RWPE1 (cell line): ENCODE data around the gene EPHB1.
"Not testable (repeated sequence)": the region's sequence is repeated elsewhere in the genome, so short reads cannot be mapped to it uniquely, and the experiment has no call there.

ENCODE experiments used
- CTCF ChIA-PET: fragments of 350-600 bp; sonication (Branson Sonifier 250); formaldehyde crosslinking; extraction: SDS; loops from one replicate; lab custom pipeline; 2021; lab: Yijun Ruan, JAX
- POLR2A ChIA-PET: fragments of 400-600 bp; formaldehyde crosslinking; extraction: SDS; loops from one replicate; lab custom pipeline; 2020; ENCODE audit warnings: antibody characterized with exemption; ENCODE audit not compliant: low non-redundant PET; lab: Yijun Ruan, JAX
- DNase-seq: peaks from one replicate; pipeline ENCODE4 v3.0.0; 2012; ENCODE audit warnings: low spot score
- H3K27ac ChIP-seq: fragments of 450-650 bp; 2 replicates; pipeline ENCODE4 v1.5.1; 2017
- TF ChIP-seq, protein P1 (sequence below): fragments of 450-650 bp; conservative IDR thresholded peaks from 2 replicates; pipeline ENCODE4 v1.5.1; 2017; ENCODE audit warnings: low read depth, mild to moderate bottlenecking

The EPHB1 gene

DNA sequence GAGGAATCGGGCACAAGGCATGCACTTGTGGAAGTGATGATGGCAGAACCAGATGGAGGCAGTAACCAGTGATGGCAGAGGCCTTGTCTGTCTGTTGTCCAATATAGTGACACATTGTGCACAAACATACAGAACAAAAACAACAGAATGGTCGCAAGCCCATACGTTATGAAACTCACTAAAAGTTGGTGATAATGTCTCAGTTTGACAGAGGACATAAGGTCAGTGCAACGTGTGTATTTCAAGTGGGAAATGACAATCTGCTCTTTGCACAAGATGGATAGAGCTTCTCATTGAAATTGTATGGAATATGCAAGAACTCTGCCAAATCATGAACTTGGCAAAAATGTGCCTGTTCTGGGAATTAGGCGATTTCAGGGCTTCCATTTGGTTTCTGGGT lies 169.2 kb downstream of the EPHB1 start:
- ChIA-PET CTCF (interaction anchor here (0.7 kb wide), 1 partner anchor 921 kb away, joined by 3 read pairs; no protein-coding TSS in a partner anchor), POLR2A (no interaction called here)
- H3K27ac ChIP-seq, result no peak overlapping the region
- DNase-seq, result no peak
- TF ChIP-seq, protein P1, sequence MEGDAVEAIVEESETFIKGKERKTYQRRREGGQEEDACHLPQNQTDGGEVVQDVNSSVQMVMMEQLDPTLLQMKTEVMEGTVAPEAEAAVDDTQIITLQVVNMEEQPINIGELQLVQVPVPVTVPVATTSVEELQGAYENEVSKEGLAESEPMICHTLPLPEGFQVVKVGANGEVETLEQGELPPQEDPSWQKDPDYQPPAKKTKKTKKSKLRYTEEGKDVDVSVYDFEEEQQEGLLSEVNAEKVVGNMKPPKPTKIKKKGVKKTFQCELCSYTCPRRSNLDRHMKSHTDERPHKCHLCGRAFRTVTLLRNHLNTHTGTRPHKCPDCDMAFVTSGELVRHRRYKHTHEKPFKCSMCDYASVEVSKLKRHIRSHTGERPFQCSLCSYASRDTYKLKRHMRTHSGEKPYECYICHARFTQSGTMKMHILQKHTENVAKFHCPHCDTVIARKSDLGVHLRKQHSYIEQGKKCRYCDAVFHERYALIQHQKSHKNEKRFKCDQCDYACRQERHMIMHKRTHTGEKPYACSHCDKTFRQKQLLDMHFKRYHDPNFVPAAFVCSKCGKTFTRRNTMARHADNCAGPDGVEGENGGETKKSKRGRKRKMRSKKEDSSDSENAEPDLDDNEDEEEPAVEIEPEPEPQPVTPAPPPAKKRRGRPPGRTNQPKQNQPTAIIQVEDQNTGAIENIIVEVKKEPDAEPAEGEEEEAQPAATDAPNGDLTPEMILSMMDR, result no peak

- DNase-seq, result no peak
- TF ChIP-seq, protein P1, result no peak
- no peak overlapping the region for H3K27ac ChIP-seq
- ChIA-PET CTCF (interaction anchor here (0.5 kb wide), 1 partner anchor 410 kb away, joined by 3 read pairs; no protein-coding TSS in a partner anchor), POLR2A (no interaction called here)
Measured at GRCh38 chr3:134965865-134966481, 170.9 kb downstream of the EPHB1 start.

GRCh38 chr3:134970895-134971294 lies 175.8 kb downstream of the EPHB1 start:
- no peak for DNase-seq
- TF ChIP-seq, protein P1, result no peak
- no peak overlapping the region for H3K27ac ChIP-seq
- CTCF ChIA-PET, result no interaction called here
- POLR2A ChIA-PET, result no interaction called here

GRCh38 chr3:134971306-134971705 lies 176.2 kb downstream of the EPHB1 start:
- no peak for DNase-seq
- no peak overlapping the region for H3K27ac ChIP-seq
- POLR2A ChIA-PET, result no interaction called here
- TF ChIP-seq, protein P1, result no peak
- CTCF ChIA-PET, result no interaction called here

- CTCF ChIA-PET, DNase-seq, H3K27ac ChIP-seq, POLR2A ChIA-PET: not testable (repeated sequence)
Measured at GRCh38 chr3:134971907-134972306, 176.8 kb downstream of the EPHB1 start.

DNA sequence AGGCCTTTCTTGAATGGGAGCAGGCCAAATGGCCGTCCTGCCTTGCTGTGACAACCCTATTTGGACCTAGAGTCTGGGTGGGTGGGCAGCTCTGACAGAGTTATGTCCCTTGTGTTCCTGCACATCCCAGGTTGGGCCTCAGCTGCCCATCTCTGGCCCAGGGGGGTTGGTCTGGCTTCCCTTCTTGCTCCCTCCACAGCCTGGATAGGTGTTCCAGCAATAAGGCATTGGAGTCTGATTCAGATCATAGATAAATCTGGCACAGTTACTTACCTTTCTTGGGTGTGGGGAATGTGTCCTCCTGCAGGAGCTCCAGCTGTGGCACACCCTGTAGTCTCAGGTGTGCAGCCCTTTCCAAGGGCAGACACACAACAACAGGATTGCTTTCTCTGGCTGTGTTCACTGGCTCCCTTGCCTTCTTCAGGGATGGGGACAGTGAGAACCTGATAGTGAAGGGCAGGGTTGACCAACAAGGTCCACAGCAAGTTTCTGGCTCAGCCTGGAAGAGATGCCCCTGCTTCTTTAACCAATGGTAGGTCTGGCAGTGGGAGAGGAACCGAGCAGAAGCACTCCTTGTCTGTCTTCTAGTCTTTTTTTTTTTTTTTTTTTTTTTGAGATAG lies 177.9 kb downstream of the EPHB1 start:
- no peak overlapping the region for H3K27ac ChIP-seq
- no peak for DNase-seq
- POLR2A ChIA-PET, result no interaction called here
- TF ChIP-seq, protein P1, result no peak
- CTCF ChIA-PET, result interaction anchor here (0.5 kb wide), 1 partner anchor 440 kb away, joined by 3 read pairs; no protein-coding TSS in a partner anchor

- no peak for DNase-seq
- POLR2A ChIA-PET, result no interaction called here
Measured at GRCh38 chr3:134974624-134975023, 179.6 kb downstream of the EPHB1 start.

More at GRCh38 chr3:134974624-134975023, 179.6 kb downstream of the EPHB1 start:
- TF ChIP-seq, protein P1, result no peak
- H3K27ac ChIP-seq, result no peak overlapping the region
- CTCF ChIA-PET, result no interaction called here
